ENCODE data around the gene PHOX2A.

PHOX2A gene

GRCh38 chr11:72231396-72232259 is 12.3 kb downstream of the PHOX2A start:
- Histone ChIP-seq H3K9ac (ENCODE audit: low read length) (no peak overlapping the region), H4K20me1 (ENCODE audit: insufficient read depth, low read length) (peaks cover 31% of the 10 kb centered on the region), H2AFZ (ENCODE audit: low read depth, low read length) (no peak overlapping the region), H3K27ac (ENCODE audit: low read length) (no peak overlapping the region), H3K36me3 (replicated peaks; ENCODE audit: low read depth, low read length) (peaks cover 84% of the 10 kb centered on the region), H3K4me2 (ENCODE audit: low read length) (no peak overlapping the region), H3K4me3 (ENCODE audit: low read length) (no peak overlapping the region), H3K27me3 (ENCODE audit: low read depth, low read length) (no peaks in the 10 kb centered on the region), H3K4me1 (ENCODE audit: low read length) (no peaks in the 10 kb centered on the region), H3K79me2 (ENCODE audit: low read length) (peaks cover 4% of the 10 kb centered on the region), H3K9me3 (ENCODE audit: insufficient read depth, low read length) (no peaks in the 10 kb centered on the region)
- TF ChIP-seq EZH2phosphoT487 (IDR thresholded peaks at IDR 0.05; ENCODE audit: low read depth) (no peak), CTCF (IDR thresholded peaks at IDR 0.05; ENCODE audit: low read depth, low read length) (no peak)

- no peak overlapping the region for H3K4me2 ChIP-seq (ENCODE audit: low read length)
- H4K20me1 ChIP-seq (ENCODE audit: insufficient read depth, low read length), result peaks cover 29% of the 10 kb centered on the region
Observed at GRCh38 chr11:72230764-72231365, 13.1 kb downstream of the PHOX2A start.

GRCh38 chr11:72229925-72230763 is 13.8 kb downstream of the PHOX2A start:
- Histone ChIP-seq H3K36me3 (replicated peaks; ENCODE audit: low read depth, low read length) (peaks cover 73% of the 10 kb centered on the region), H3K4me1 (ENCODE audit: low read length) (peaks cover 6% of the 10 kb centered on the region), H3K9ac (ENCODE audit: low read length) (no peak overlapping the region), H2AFZ (ENCODE audit: low read depth, low read length) (no peak overlapping the region), H3K4me2 (ENCODE audit: low read length) (no peak overlapping the region), H3K4me3 (ENCODE audit: low read length) (no peak overlapping the region), H4K20me1 (ENCODE audit: insufficient read depth, low read length) (peaks cover 36% of the 10 kb centered on the region), H3K79me2 (ENCODE audit: low read length) (peaks cover 19% of the 10 kb centered on the region), H3K27ac (ENCODE audit: low read length) (no peak overlapping the region), H3K27me3 (ENCODE audit: low read depth, low read length) (no peaks in the 10 kb centered on the region), H3K9me3 (ENCODE audit: insufficient read depth, low read length) (no peaks in the 10 kb centered on the region)
- TF ChIP-seq CTCF (IDR thresholded peaks at IDR 0.05; ENCODE audit: low read depth, low read length), result no peak
- no peak for TF ChIP-seq EZH2phosphoT487 (IDR thresholded peaks at IDR 0.05; ENCODE audit: low read depth)

More at GRCh38 chr11:72230764-72231365, 13.1 kb downstream of the PHOX2A start:
- no peaks in the 10 kb centered on the region for H3K9me3 ChIP-seq (ENCODE audit: insufficient read depth, low read length)
- H3K79me2 ChIP-seq (ENCODE audit: low read length), result peaks cover 12% of the 10 kb centered on the region
- peaks cover under 1% of the 10 kb centered on the region; the same call in 1 of the 2 replicates for H3K4me1 ChIP-seq (ENCODE audit: low read length)
- H3K27me3 ChIP-seq (ENCODE audit: low read depth, low read length), result no peaks in the 10 kb centered on the region
- no peak overlapping the region for H3K4me3 ChIP-seq (ENCODE audit: low read length)
- H3K36me3 ChIP-seq (replicated peaks; ENCODE audit: low read depth, low read length), result peaks cover 78% of the 10 kb centered on the region
- H2AFZ ChIP-seq (ENCODE audit: low read depth, low read length), result no peak overlapping the region
- TF ChIP-seq CTCF (IDR thresholded peaks at IDR 0.05; ENCODE audit: low read depth, low read length), result no peak
- TF ChIP-seq EZH2phosphoT487 (IDR thresholded peaks at IDR 0.05; ENCODE audit: low read depth), result no peak
- no peak overlapping the region for H3K27ac ChIP-seq (ENCODE audit: low read length)
- H3K9ac ChIP-seq (ENCODE audit: low read length), result no peak overlapping the region

Data from OCI-LY3 (cell line).